Endothelial cell of umbilical vein (primary cell): ENCODE measurements around the gene KCNS1. TPM values are rescaled to one million over a fixed set of nuclear protein-coding genes. Genes with fewer than 3 reads are reported as not detected.

Source experiments
- BruUV-seq: library from RNA; stranded (reverse); fragments of 400-500 nt; replicated peaks from 2 replicates; lab custom pipeline; 2021; lab: Mats Ljungman, UMichigan
- CTCF ChIA-PET: fragments of 300-600, 350-600 bp; sonication (Branson Sonifier 250); formaldehyde crosslinking; loops from one replicate; lab custom pipeline; 2021; ENCODE audit warnings: antibody characterized with exemption, inconsistent platforms; lab: Charles Lee
- POLR2A ChIA-PET: fragments of 300-600, 350-600 bp; sonication (Branson Sonifier 250); formaldehyde crosslinking; loops from one replicate; lab custom pipeline; 2021; ENCODE audit warnings: antibody characterized with exemption, inconsistent platforms; lab: Charles Lee
- DNase-seq: peaks from one replicate; pipeline ENCODE4 v3.0.0-alpha.2; 2011; ENCODE audit warnings: low read depth, low spot score
- FAIRE-seq: peaks from 2 replicates; lab custom pipeline; 2011; peaks lifted over from hg19 to GRCh38; lab: Jason Lieb, UNC
- H2AFZ ChIP-seq: 2 replicates; pipeline ENCODE4 v1.6.0; 2012; ENCODE audit warnings: low read depth, low read length, control low read depth, inconsistent platforms
- H3K27ac ChIP-seq: 2 replicates; pipeline ENCODE4 v1.5.1; 2011; ENCODE audit warnings: low read depth, mild to moderate bottlenecking, control low read depth, low read length, moderate library complexity; ENCODE audit not compliant: insufficient read depth
- H3K27me3 ChIP-seq, 2 experiments: 2 replicates each; pipeline versions ENCODE4 v1.6.0 to v1.6.1; 2011; ENCODE audit warnings: low read length in 2 of 2, mixed read lengths in 1 of 2; ENCODE audit not compliant: control insufficient read depth in 2 of 2, insufficient read depth in 2 of 2
- H3K36me3 ChIP-seq, 2 experiments: 2 replicates in 1 of 2; 3 replicates in 1 of 2; pipeline ENCODE4 v1.5.1; 2011; ENCODE audit warnings: low read length in 2 of 2, mild to moderate bottlenecking in 1 of 2, moderate library complexity in 1 of 2; ENCODE audit not compliant: control insufficient read depth in 2 of 2, insufficient read depth in 2 of 2; ENCODE audit errors: extremely low read depth in 1 of 2
- H3K4me1 ChIP-seq: 3 replicates; pipeline ENCODE4 v1.5.1; 2011; ENCODE audit warnings: mild to moderate bottlenecking, low read length; ENCODE audit not compliant: control insufficient read depth, insufficient read depth; ENCODE audit errors: extremely low read depth
- H3K4me2 ChIP-seq: 2 replicates; pipeline ENCODE4 v1.6.1; 2011; ENCODE audit warnings: low read length, control low read depth, mixed read lengths; ENCODE audit not compliant: insufficient read depth
- H3K4me3 ChIP-seq, 3 experiments: fragments of 200-600 bp in 1 of 3; sonication (generic), shearing (Covaris generic) in 1 of 3; replicated peaks in 1 of 3; 2 replicates each; pipeline ENCODE4 v1.5.1; 2011 to 2016; ENCODE audit warnings: control low read depth in 3 of 3, low read length in 3 of 3, mild to moderate bottlenecking in 2 of 3, inconsistent platforms in 1 of 3, low read depth in 1 of 3, moderate library complexity in 1 of 3; ENCODE audit not compliant: insufficient read depth in 1 of 3
- H3K79me2 ChIP-seq: 2 replicates; pipeline ENCODE4 v1.6.0; 2012; ENCODE audit warnings: low read length, inconsistent platforms; ENCODE audit not compliant: control insufficient read depth, insufficient read depth
- H3K9ac ChIP-seq: replicated peaks from 2 replicates; pipeline ENCODE3; 2011; ENCODE audit warnings: low read length, control low read depth; ENCODE audit not compliant: insufficient read depth; ENCODE audit errors: extremely low read depth
- H3K9me1 ChIP-seq: replicated peaks from 3 replicates; pipeline ENCODE4 v1.6.0; 2011; ENCODE audit warnings: mild to moderate bottlenecking, low read length; ENCODE audit not compliant: control insufficient read depth, insufficient read depth; ENCODE audit errors: extremely low read depth
- H3K9me3 ChIP-seq: replicated peaks from 2 replicates; pipeline ENCODE4 v1.5.1; 2012; ENCODE audit warnings: low read length, inconsistent platforms; ENCODE audit not compliant: control insufficient read depth, insufficient read depth
- H4K20me1 ChIP-seq: replicated peaks from 2 replicates; pipeline ENCODE3; 2011; ENCODE audit warnings: mild to moderate bottlenecking, low read length; ENCODE audit not compliant: control insufficient read depth, insufficient read depth; ENCODE audit errors: extremely low read depth
- CTCF ChIP-seq, 2 donors: IDR thresholded peaks; 1 replicate in 1 of 2; 2 replicates in 1 of 2; pipeline ENCODE4 v1.5.1; 2011; ENCODE audit warnings: low read length in 2 of 2, mild to moderate bottlenecking in 2 of 2, moderate library complexity in 2 of 2, control low read depth in 1 of 2, inconsistent platforms in 1 of 2, low read depth in 1 of 2; ENCODE audit not compliant: insufficient read depth in 1 of 2; ENCODE audit errors: extremely low read depth in 1 of 2
- EZH2 ChIP-seq: IDR thresholded peaks from 2 replicates; pipeline ENCODE4 v1.6.1; 2012; ENCODE audit warnings: borderline replicate concordance, low read depth, mild to moderate bottlenecking, moderate library complexity, low read length, inconsistent platforms; ENCODE audit not compliant: severe bottlenecking
- FOS ChIP-seq: IDR thresholded peaks from 2 replicates; pipeline ENCODE4 v1.6.1; 2011; ENCODE audit warnings: mild to moderate bottlenecking, low read length, moderate library complexity, borderline replicate concordance; ENCODE audit not compliant: insufficient read depth
- GATA2 ChIP-seq: IDR thresholded peaks from 2 replicates; pipeline ENCODE4 v1.7.0; 2011; ENCODE audit warnings: low read depth, mild to moderate bottlenecking, moderate library complexity, mixed read lengths, low read length; ENCODE audit not compliant: insufficient read length, insufficient read depth
- JUN ChIP-seq: IDR thresholded peaks from 2 replicates; pipeline ENCODE4 v1.6.1; 2011; ENCODE audit warnings: borderline replicate concordance, low read depth; ENCODE audit not compliant: insufficient read length, insufficient read depth
- MYC ChIP-seq: IDR thresholded peaks from one replicate; pipeline ENCODE4 v1.6.1; 2011; ENCODE audit warnings: mild to moderate bottlenecking, low read depth, low read length
- POLR2A ChIP-seq: IDR thresholded peaks from 2 replicates; pipeline ENCODE4 v1.6.1; 2012; ENCODE audit warnings: low read depth, mild to moderate bottlenecking, control low read depth, low read length
- POLR2AphosphoS5 ChIP-seq: IDR thresholded peaks from 2 replicates; pipeline ENCODE4 v1.6.1; 2012; ENCODE audit warnings: low read depth, mild to moderate bottlenecking, control low read depth, low read length, moderate library complexity; ENCODE audit not compliant: insufficient read depth
- dilution Hi-C: fragments of 300-500 bp; cut with MboI; formaldehyde crosslinking; loops from one replicate; pipeline ENCODE4 v1.15.0; 2019; ENCODE audit warnings: low sequenced_read_pairs; ENCODE audit not compliant: extremely low pct_ligation_motif_present
- intact Hi-C: fragments of 100-400 bp; cut with micrococcal nuclease; formaldehyde crosslinking; loops from one replicate; pipeline ENCODE4 v1.10.0; 2022
- polyA plus RNA-seq, 4 experiments: library from polyadenylated mRNA; depleted of rRNA in 3 of 4; stranded (reverse) in 3 of 4; unstranded in 1 of 4; fragments of >200 nt; gene quantifications; 2 replicates each; pipeline versions ENCODE4 v1.2.1 to v1.2.3, GENCODE V29; 2011 to 2012; ENCODE audit warnings: missing spikeins in 1 of 4
- total RNA-seq: library from RNA; stranded (reverse); gene quantifications from 2 replicates; pipeline ENCODE4 v1.2.3, GENCODE V29; 2021
- TF ChIP-seq, protein P1 (sequence below): IDR thresholded peaks from 2 replicates; pipeline ENCODE4 v1.6.1; 2011; ENCODE audit not compliant: insufficient read depth, insufficient read length

Gene KCNS1
- total and polyA plus RNA-seq, 2 donors (not counting 3 experiments of a cell fraction or from before 2014, with no cell fraction given) = 0.14 to 0.29 TPM

DNA sequence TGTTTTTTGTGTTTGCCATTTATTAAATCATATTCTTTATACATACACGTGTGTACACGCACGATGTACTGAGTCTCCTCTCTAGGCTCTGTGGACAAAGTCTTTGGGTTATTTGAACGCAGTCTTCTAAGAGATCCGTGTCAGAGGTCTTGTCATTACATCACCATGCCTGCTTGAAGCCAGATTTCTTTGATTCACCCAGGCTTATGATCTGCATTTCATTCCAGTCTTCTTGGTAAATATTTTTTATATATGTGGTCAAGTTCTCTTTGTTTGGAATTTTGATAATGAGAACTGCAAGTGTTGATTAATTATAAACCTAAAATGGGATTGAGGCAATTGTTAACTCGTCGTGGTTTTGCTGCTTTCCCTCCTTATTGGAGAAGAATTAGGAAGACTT lies 34.6 kb downstream of the KCNS1 start:
- no peaks in the 10 kb centered on the region for H4K20me1 ChIP-seq
- dilution Hi-C loops (no loop called here), intact Hi-C loops (no loop called here)
- ChIA-PET CTCF (interaction anchor here (1.4 to 2.1 kb wide), 3 partner anchors 16 to 29 kb away, joined by 4 to 7 read pairs (median 6); no protein-coding TSS in a partner anchor), POLR2A (no interaction called here)
- H3K36me3 ChIP-seq = no peaks in the 10 kb centered on the region
- peaks cover 11% of the 10 kb centered on the region for H3K4me1 ChIP-seq
- no peaks in the 10 kb centered on the region for H3K27me3 ChIP-seq
- TF ChIP-seq MYC (no peak), CTCF (IDR thresholded peaks at IDR 0.05; ENCODE audit: extremely low read depth in 1 of 2, insufficient read depth in 1 of 2, low read depth in 1 of 2, low read length in 2 of 2) (no peak), GATA2 (no peak), FOS (no peak), POLR2AphosphoS5 (no peak), POLR2A (no peak), JUN (no peak), EZH2 (no peak)
- TF ChIP-seq, protein P1, sequence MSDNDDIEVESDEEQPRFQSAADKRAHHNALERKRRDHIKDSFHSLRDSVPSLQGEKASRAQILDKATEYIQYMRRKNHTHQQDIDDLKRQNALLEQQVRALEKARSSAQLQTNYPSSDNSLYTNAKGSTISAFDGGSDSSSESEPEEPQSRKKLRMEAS = no peak
- H3K4me2 ChIP-seq = no peak overlapping the region
- H3K9me1 ChIP-seq = peaks cover 3% of the 10 kb centered on the region
- H3K79me2 ChIP-seq = peaks cover 3% of the 10 kb centered on the region
- BruUV-seq = no TSS peak
- FAIRE-seq (no peak), DNase-seq (no peak)
- H3K9ac ChIP-seq = no peak overlapping the region
- H3K9me3 ChIP-seq = no peaks in the 10 kb centered on the region
- no peak overlapping the region for H2AFZ ChIP-seq
- no peak overlapping the region for H3K27ac ChIP-seq
- no peak overlapping the region for H3K4me3 ChIP-seq
